ENCODE results near the gene AAK1.

DNA sequence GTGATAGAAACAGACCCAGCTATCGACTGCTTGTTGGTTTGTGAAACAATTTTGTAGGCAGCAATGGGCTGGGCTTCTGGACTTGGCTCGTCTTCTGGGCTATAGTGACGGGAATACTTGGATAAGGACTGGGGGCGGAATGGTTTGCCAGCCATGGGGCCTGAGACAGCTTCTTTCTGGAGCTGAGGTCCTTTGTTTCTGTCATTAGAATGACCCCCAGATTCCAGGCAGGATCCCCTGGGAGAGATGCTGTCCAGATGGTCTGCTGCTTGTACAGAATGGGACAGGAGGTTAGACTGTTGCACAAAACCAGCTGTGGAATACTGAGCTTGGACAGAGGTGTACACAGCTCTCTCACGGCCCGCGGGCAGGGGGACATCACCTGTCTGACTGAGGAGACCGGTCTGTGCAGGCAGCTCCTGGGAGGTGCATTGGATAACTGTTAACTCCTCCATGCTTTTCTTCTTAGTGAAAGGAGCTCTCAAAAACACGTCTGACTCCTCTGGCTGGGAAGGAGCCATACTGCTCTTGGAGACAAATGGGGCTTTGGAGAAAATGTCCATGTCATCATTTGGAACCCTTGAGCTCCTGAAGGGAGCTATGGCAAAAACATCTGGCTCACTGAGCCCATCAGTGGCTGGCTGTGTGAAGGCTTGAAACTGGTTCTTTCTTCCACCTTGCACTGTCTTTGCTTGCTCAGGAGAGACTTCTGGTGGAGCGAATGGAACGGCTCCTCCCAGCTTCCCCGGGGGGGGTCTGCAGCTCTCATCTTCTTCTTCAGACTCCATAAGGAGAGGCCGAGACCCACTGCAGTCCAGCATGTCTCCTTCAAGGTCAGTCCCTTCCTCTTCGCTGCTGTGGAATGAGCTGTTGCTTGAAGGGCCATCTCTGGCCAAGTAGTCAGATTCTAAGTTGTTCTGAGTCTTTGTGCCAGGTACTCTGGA is 177.8 kb downstream of the AAK1 start:
- TF ChIP-seq, protein P1, sequence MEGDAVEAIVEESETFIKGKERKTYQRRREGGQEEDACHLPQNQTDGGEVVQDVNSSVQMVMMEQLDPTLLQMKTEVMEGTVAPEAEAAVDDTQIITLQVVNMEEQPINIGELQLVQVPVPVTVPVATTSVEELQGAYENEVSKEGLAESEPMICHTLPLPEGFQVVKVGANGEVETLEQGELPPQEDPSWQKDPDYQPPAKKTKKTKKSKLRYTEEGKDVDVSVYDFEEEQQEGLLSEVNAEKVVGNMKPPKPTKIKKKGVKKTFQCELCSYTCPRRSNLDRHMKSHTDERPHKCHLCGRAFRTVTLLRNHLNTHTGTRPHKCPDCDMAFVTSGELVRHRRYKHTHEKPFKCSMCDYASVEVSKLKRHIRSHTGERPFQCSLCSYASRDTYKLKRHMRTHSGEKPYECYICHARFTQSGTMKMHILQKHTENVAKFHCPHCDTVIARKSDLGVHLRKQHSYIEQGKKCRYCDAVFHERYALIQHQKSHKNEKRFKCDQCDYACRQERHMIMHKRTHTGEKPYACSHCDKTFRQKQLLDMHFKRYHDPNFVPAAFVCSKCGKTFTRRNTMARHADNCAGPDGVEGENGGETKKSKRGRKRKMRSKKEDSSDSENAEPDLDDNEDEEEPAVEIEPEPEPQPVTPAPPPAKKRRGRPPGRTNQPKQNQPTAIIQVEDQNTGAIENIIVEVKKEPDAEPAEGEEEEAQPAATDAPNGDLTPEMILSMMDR (IDR thresholded peaks at IDR 0.05; ENCODE audit: insufficient read depth, low read length, poor library complexity, severe bottlenecking) = no peak
- no peak for TF ChIP-seq EZH2phosphoT487 (conservative IDR thresholded peaks at IDR 0.05; ENCODE audit: low read length)
